Embryonic facial prominence (tissue), 1 donor: ENCODE data around the gene COG3.

Experiments used
- DNase-seq: peaks from one replicate; pipeline ENCODE4 v3.0.0-alpha.2; 2016; ENCODE audit errors: extremely low spot score

The COG3 gene

GRCh38 chr13:45446181-45446580, 18.6 kb upstream of the COG3 start:
- no peak for DNase-seq

GRCh38 chr13:45447050-45447661, 17.6 kb upstream of the COG3 start:
- no peak for DNase-seq

GRCh38 chr13:45448965-45449559, 15.7 kb upstream of the COG3 start:
- no peak for DNase-seq

GRCh38 chr13:45451282-45451681, 13.5 kb upstream of the COG3 start:
- DNase-seq = no peak

GRCh38 chr13:45454204-45454603, 10.5 kb upstream of the COG3 start:
- no peak for DNase-seq

GRCh38 chr13:45456196-45456972, 8.4 kb upstream of the COG3 start:
- no peak for DNase-seq

GRCh38 chr13:45464141-45464686, 525 bp upstream of the COG3 start:
- DNase-seq = no peak

- DNase-seq = no peak
These were observed 1.6 kb downstream of the COG3 start for GRCh38 chr13:45466359-45466758.

- DNase-seq = no peak
These were observed 3.9 kb downstream of the COG3 start for GRCh38 chr13:45468635-45469034.

GRCh38 chr13:45472171-45472705, 7.5 kb downstream of the COG3 start:
- DNase-seq = no peak

- no peak for DNase-seq
These were observed 8.9 kb downstream of the COG3 start for GRCh38 chr13:45473627-45474026.

- DNase-seq = no peak
These were observed 10.1 kb downstream of the COG3 start for GRCh38 chr13:45474584-45475454.

- no peak for DNase-seq
These were observed 14.9 kb downstream of the COG3 start for GRCh38 chr13:45479661-45480060.

GRCh38 chr13:45481688-45482087, 16.9 kb downstream of the COG3 start:
- DNase-seq = no peak

GRCh38 chr13:45482571-45483173, 17.9 kb downstream of the COG3 start:
- DNase-seq = no peak

GRCh38 chr13:45487604-45488003, 22.9 kb downstream of the COG3 start:
- no peak for DNase-seq

GRCh38 chr13:45490068-45490467, 25.3 kb downstream of the COG3 start:
- DNase-seq = no peak

GRCh38 chr13:45492538-45492937, 27.8 kb downstream of the COG3 start:
- no peak for DNase-seq

- no peak for DNase-seq
These were observed 32.2 kb downstream of the COG3 start for GRCh38 chr13:45496942-45497341.

GRCh38 chr13:45500492-45501174, 35.9 kb downstream of the COG3 start:
- no peak for DNase-seq

- DNase-seq = no peak
These were observed 36.4 kb downstream of the COG3 start for GRCh38 chr13:45501175-45501526.
